ENCODE results near the gene C7orf33.

The C7orf33 gene

GRCh38 chr7:148615085-148615730 is 24.6 kb downstream of the C7orf33 start:
- no peak for TF ChIP-seq CTCF (IDR thresholded peaks at IDR 0.05; ENCODE audit: low read length, missing control alignments)
- H3K4me3 ChIP-seq (replicated peaks; ENCODE audit: low read depth, low read length), result no peak overlapping the region
- DNase-seq (ENCODE audit: low read depth), result no peak

- TF ChIP-seq CTCF (IDR thresholded peaks at IDR 0.05; ENCODE audit: low read length, missing control alignments), result no peak
- H3K4me3 ChIP-seq (replicated peaks; ENCODE audit: low read depth, low read length), result no peak overlapping the region
- DNase-seq (ENCODE audit: low read depth), result no peak
Observed at GRCh38 chr7:148620749-148621359, 30.3 kb downstream of the C7orf33 start.

GRCh38 chr7:148621563-148621962 is 31.0 kb downstream of the C7orf33 start:
- DNase-seq (ENCODE audit: low read depth), result no peak
- no peak overlapping the region for H3K4me3 ChIP-seq (replicated peaks; ENCODE audit: low read depth, low read length)
- no peak for TF ChIP-seq CTCF (IDR thresholded peaks at IDR 0.05; ENCODE audit: low read length, missing control alignments)

GRCh38 chr7:148622887-148623585 is 32.5 kb downstream of the C7orf33 start:
- H3K4me3 ChIP-seq (replicated peaks; ENCODE audit: low read depth, low read length), result no peak overlapping the region
- no peak for TF ChIP-seq CTCF (IDR thresholded peaks at IDR 0.05; ENCODE audit: low read length, missing control alignments)
- DNase-seq (ENCODE audit: low read depth), result no peak

- no peak for TF ChIP-seq CTCF (IDR thresholded peaks at IDR 0.05; ENCODE audit: low read length, missing control alignments)
- no peak overlapping the region for H3K4me3 ChIP-seq (replicated peaks; ENCODE audit: low read depth, low read length)
- DNase-seq (ENCODE audit: low read depth), result peak; percentile 26
Observed at GRCh38 chr7:148623586-148624282, 33.2 kb downstream of the C7orf33 start.

GRCh38 chr7:148624735-148625134 is 34.2 kb downstream of the C7orf33 start:
- no peak for TF ChIP-seq CTCF (IDR thresholded peaks at IDR 0.05; ENCODE audit: low read length, missing control alignments)
- no peak overlapping the region for H3K4me3 ChIP-seq (replicated peaks; ENCODE audit: low read depth, low read length)
- DNase-seq (ENCODE audit: low read depth), result no peak
